Stomach (tissue), 4 donors: ENCODE results near the gene CCDC149.

ENCODE experiments used
- EP300 ChIP-seq: sonication (generic); formaldehyde crosslinking; IDR thresholded peaks from one replicate; pipeline ENCODE4 v1.6.1; 2017; ENCODE audit warnings: antibody characterized with exemption
- POLR2A ChIP-seq, 4 donors: fragments of 450-650 bp; IDR thresholded peaks; one replicate each; pipeline ENCODE4 v1.6.1; 2016; ENCODE audit warnings: antibody characterized with exemption in 4 of 4, control low read depth in 2 of 4, mild to moderate bottlenecking in 1 of 4, moderate library complexity in 1 of 4
- TF ChIP-seq, protein P1 (sequence below), 7 experiments: fragments of 450-650 bp in 4 of 7; fragments of 200-600 bp in 3 of 7; sonication (generic) in 3 of 7; IDR thresholded peaks; one replicate each; pipeline ENCODE4 v1.5.1; 2016 to 2019; ENCODE audit warnings: antibody characterized with exemption in 7 of 7, control low read depth in 2 of 7, mild to moderate bottlenecking in 1 of 7

DNA sequence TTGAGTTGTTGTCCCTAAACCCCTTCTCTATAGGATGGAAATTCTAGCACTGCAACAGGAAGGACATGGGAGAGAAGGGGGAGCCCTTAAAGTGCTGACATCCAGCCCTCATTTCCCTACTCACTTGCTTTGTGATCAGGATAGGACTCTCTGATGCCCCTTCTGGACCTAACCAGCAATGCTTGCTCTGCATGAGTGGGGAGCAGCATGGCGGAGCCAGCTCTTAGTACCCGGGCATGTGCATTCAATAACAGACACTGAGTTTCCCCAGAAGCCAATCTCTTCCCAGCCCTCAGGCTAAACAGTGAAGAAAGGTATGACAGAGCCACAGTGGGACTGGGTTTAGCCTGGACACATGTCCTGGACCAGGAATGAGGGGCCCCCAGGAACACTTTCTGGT, 103.5 kb downstream of the CCDC149 start:
- TF ChIP-seq, protein P1, sequence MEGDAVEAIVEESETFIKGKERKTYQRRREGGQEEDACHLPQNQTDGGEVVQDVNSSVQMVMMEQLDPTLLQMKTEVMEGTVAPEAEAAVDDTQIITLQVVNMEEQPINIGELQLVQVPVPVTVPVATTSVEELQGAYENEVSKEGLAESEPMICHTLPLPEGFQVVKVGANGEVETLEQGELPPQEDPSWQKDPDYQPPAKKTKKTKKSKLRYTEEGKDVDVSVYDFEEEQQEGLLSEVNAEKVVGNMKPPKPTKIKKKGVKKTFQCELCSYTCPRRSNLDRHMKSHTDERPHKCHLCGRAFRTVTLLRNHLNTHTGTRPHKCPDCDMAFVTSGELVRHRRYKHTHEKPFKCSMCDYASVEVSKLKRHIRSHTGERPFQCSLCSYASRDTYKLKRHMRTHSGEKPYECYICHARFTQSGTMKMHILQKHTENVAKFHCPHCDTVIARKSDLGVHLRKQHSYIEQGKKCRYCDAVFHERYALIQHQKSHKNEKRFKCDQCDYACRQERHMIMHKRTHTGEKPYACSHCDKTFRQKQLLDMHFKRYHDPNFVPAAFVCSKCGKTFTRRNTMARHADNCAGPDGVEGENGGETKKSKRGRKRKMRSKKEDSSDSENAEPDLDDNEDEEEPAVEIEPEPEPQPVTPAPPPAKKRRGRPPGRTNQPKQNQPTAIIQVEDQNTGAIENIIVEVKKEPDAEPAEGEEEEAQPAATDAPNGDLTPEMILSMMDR (IDR thresholded peaks at IDR 0.05) = no peak
- TF ChIP-seq POLR2A (IDR thresholded peaks at IDR 0.05) (no peak), EP300 (no peak)
